ENCODE data around the gene GLRX2.

- TF ChIP-seq POLR2A (IDR thresholded peaks at IDR 0.05; ENCODE audit: low read length) = no peak
- TF ChIP-seq GATA1 (IDR thresholded peaks at IDR 0.05; ENCODE audit: low read depth, low read length) = no peak
Observed at GRCh38 chr1:193113258-193113991, 8.2 kb upstream of the GLRX2 start.

All from erythroblast (primary cell).